K562 (cell line): ENCODE data around the gene FTH1. TPM values are rescaled to one million over a fixed set of nuclear protein-coding genes. Genes with fewer than 3 reads are reported as not detected.

Experiments used
- DDX20 ChIP-seq: fragments of 450-650 bp; IDR thresholded peaks from 2 replicates; pipeline ENCODE4 v1.6.1; 2016; ENCODE audit warnings: missing genetic modification characterization, low read depth, mild to moderate bottlenecking, missing compliant biosample characterization, moderate library complexity
- E2F1 ChIP-seq: sonication (generic); formaldehyde crosslinking; IDR thresholded peaks from 2 replicates; pipeline ENCODE4 v1.8.1; 2023; ENCODE audit warnings: mild to moderate bottlenecking, missing genetic modification reagents, moderate library complexity
- ELF1 ChIP-seq: fragments of 200-800 bp; sonication (Bioruptor generic); IDR thresholded peaks from 2 replicates; pipeline ENCODE4 v1.6.1; 2016; ENCODE audit warnings: missing genetic modification characterization, missing compliant biosample characterization
- HBP1 ChIP-seq: fragments of 450-650 bp; formaldehyde crosslinking; IDR thresholded peaks from 2 replicates; pipeline ENCODE4 v1.4.0; 2022; ENCODE audit warnings: missing genetic modification characterization
- NFXL1 ChIP-seq: fragments of 450-650 bp; formaldehyde crosslinking; IDR thresholded peaks from 2 replicates; pipeline ENCODE4 v1.4.0; 2021; ENCODE audit warnings: mild to moderate bottlenecking
- POU5F1 ChIP-seq: fragments of 150-350 bp; IDR thresholded peaks from 2 replicates; pipeline ENCODE4 v1.6.1; 2014; ENCODE audit warnings: borderline replicate concordance, low read length, low read depth, mild to moderate bottlenecking; ENCODE audit not compliant: partially characterized antibody
- PYGO2 ChIP-seq: fragments of 450-650 bp; IDR thresholded peaks from 2 replicates; pipeline ENCODE4 v1.6.1; 2016; ENCODE audit warnings: mild to moderate bottlenecking, missing genetic modification characterization, moderate library complexity, missing compliant biosample characterization
- RAD21 ChIP-seq, 2 experiments: fragments of 250-450 bp in 1 of 2; fragments of 450-650 bp in 1 of 2; sonication (Bioruptor Pico) in 1 of 2; formaldehyde crosslinking in 1 of 2; IDR thresholded peaks in 1 of 2; conservative IDR thresholded peaks in 1 of 2; 2 replicates each; pipeline versions ENCODE4 v1.4.0 to v1.8.0; 2020 to 2022; ENCODE audit warnings: mild to moderate bottlenecking in 2 of 2, moderate library complexity in 1 of 2
- SAP30 ChIP-seq: fragments of 200-600 bp; sonication (generic); IDR thresholded peaks from 2 replicates; pipeline ENCODE4 v1.6.1; 2012; ENCODE audit warnings: borderline replicate concordance, low read depth, mild to moderate bottlenecking, moderate library complexity, low read length, control low read depth, inconsistent platforms; ENCODE audit not compliant: insufficient read depth, poor library complexity, severe bottlenecking
- SLC30A9 ChIP-seq: fragments of 250-450 bp; sonication (Bioruptor Pico); IDR thresholded peaks from 2 replicates; pipeline ENCODE4 v1.8.0; 2022; ENCODE audit warnings: mild to moderate bottlenecking, moderate library complexity
- SMC3 ChIP-seq: conservative IDR thresholded peaks from 2 replicates; pipeline ENCODE4 v1.6.1; 2011; ENCODE audit warnings: low read depth, low read length, improper control_type of control experiment; ENCODE audit not compliant: insufficient read depth
- USF2 ChIP-seq: sonication (generic); formaldehyde crosslinking; IDR thresholded peaks from 2 replicates; pipeline ENCODE4 v1.5.0; 2020; ENCODE audit warnings: missing genetic modification reagents
- ZBTB49 ChIP-seq: sonication (generic); formaldehyde crosslinking; IDR thresholded peaks from 2 replicates; pipeline ENCODE4 v1.8.0; 2022; ENCODE audit warnings: missing genetic modification reagents, mild to moderate bottlenecking, borderline replicate concordance
- ZBTB9 ChIP-seq: fragments of 450-650 bp; formaldehyde crosslinking; IDR thresholded peaks from 2 replicates; pipeline ENCODE4 v1.4.0; 2020; ENCODE audit warnings: mild to moderate bottlenecking, moderate library complexity
- ZNF280A ChIP-seq: fragments of 450-650 bp; IDR thresholded peaks from 2 replicates; pipeline ENCODE4 v1.6.1; 2018; ENCODE audit warnings: mild to moderate bottlenecking, low read depth; ENCODE audit not compliant: partially characterized antibody
- ZNF347 ChIP-seq: fragments of 450-650 bp; formaldehyde crosslinking; IDR thresholded peaks from 2 replicates; pipeline ENCODE4 v1.4.0; 2020; ENCODE audit warnings: low read depth, mild to moderate bottlenecking, moderate library complexity
- polyA plus RNA-seq, 8 experiments: library from polyadenylated mRNA; depleted of rRNA in 4 of 8; stranded (reverse) in 5 of 8; unstranded in 3 of 8; fragments of >200 nt; fragmentation: Nextera tagmentation in 2 of 8; fragmentation: Illumina TruSeq in 1 of 8; extraction: Ambion mirVana in 2 of 8; extraction: Trizol in 1 of 8; gene quantifications; 2 replicates each; pipeline versions ENCODE4 v1.2.1 to v1.2.3, GENCODE V29; 2011 to 2014; ENCODE audit warnings: inconsistent platforms in 1 of 8, missing spikeins in 1 of 8
- total RNA-seq, 7 experiments: library from RNA; depleted of rRNA in 6 of 7; stranded (reverse); fragments of >200 nt in 6 of 7; fragmentation: Illumina TruSeq in 2 of 7; extraction: Trizol in 2 of 7; gene quantifications; 2 replicates each; pipeline versions ENCODE4 v1.2.1 to v1.2.3, GENCODE V29; 2011 to 2021; ENCODE audit warnings: low replicate concordance in 1 of 7

The FTH1 gene
- total and polyA plus RNA-seq, 9 of the 15 experiments (the other 6 are each of a cell fraction or from before 2014, with no cell fraction given) = 370 to 3,146 (median 802) TPM

- 0 out of 2 replicates have a peak, but pooled peaks have one; percentile 2 for TF ChIP-seq SMC3
- no peak for TF ChIP-seq POU5F1
- no peak for TF ChIP-seq ELF1
- no peak for TF ChIP-seq DDX20 (tag)
- TF ChIP-seq E2F1 (CRISPR knock-in tag) = no peak
- TF ChIP-seq PYGO2 (tag) = no peak
- no peak for TF ChIP-seq SLC30A9 (CRISPR knock-in tag)
- TF ChIP-seq ZBTB9 (CRISPR knock-in tag) = no peak; the same call in 1 of the 2 replicates
- peak in 1 of 2 experiments; percentile 17; a peak in 2 of 4 replicates for TF ChIP-seq RAD21 (CRISPR knock-in tag; conservative IDR thresholded peaks at IDR 0.05 in 1 of 2, IDR thresholded peaks at IDR 0.05 in 1 of 2)
- no peak for TF ChIP-seq HBP1 (CRISPR knock-in tag)
- no peak for TF ChIP-seq ZBTB49 (CRISPR knock-in tag)
- TF ChIP-seq NFXL1 (CRISPR knock-in tag) = peak; percentile 62; the same call in 1 of the 2 replicates
- TF ChIP-seq SAP30 = no peak
- no peak for TF ChIP-seq ZNF280A
- TF ChIP-seq ZNF347 (CRISPR knock-in tag) = no peak
- TF ChIP-seq USF2 (CRISPR knock-in tag) = no peak
These were observed 18.0 kb downstream of the FTH1 start (continued) for GRCh38 chr11:61949169-61950034.
